ENCODE data around the gene PRR33.

Gene PRR33

DNA sequence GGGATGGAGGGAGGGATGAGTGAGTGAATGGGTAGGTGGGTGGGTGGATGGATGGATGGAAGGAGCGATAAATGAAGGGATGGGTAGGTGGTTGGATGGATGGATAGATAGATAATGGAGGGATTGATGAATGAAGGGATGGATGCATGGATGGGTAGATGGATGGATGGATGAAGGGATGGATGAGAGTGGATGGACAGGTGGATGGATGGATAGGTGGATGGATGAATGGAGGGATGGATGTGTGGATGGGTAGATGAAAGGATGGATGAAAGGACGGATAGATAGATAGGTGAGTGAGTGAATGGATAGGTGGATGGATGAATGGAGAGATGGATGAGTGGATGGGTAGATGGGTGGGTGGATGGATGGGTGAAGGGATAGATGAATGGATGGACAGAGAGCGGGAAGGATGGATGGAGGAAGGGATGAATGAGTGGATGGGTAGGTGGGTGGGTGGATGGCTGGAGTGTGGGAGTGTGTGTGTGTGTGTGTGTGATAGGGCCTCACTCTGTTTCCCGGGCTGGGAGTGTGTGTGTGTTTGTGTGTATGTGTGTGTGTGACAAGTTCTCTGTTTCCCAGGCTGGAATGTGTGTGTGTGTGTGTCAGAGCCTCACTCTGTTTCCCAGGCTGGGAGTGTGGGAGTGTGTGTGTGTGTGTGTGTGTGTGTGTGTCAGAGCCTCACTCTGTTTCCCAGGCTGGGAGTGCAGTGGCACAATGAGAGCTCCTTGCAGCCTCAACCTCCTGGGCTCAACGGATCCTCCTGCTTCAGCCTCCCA lies 2.1 kb upstream of the PRR33 start:
- TF ChIP-seq CTCF (IDR thresholded peaks at IDR 0.05): no peak

- no peak for TF ChIP-seq CTCF (IDR thresholded peaks at IDR 0.05)
Observed at GRCh38 chr11:1892558-1892957, 863 bp upstream of the PRR33 start.

GRCh38 chr11:1892116-1892515 lies 421 bp upstream of the PRR33 start:
- no peak for TF ChIP-seq CTCF (IDR thresholded peaks at IDR 0.05)

GRCh38 chr11:1890856-1891830 lies 552 bp downstream of the PRR33 start:
- TF ChIP-seq CTCF (IDR thresholded peaks at IDR 0.05): no peak

GRCh38 chr11:1889941-1890855 lies 1.5 kb downstream of the PRR33 start:
- no peak for TF ChIP-seq CTCF (IDR thresholded peaks at IDR 0.05)

DNA sequence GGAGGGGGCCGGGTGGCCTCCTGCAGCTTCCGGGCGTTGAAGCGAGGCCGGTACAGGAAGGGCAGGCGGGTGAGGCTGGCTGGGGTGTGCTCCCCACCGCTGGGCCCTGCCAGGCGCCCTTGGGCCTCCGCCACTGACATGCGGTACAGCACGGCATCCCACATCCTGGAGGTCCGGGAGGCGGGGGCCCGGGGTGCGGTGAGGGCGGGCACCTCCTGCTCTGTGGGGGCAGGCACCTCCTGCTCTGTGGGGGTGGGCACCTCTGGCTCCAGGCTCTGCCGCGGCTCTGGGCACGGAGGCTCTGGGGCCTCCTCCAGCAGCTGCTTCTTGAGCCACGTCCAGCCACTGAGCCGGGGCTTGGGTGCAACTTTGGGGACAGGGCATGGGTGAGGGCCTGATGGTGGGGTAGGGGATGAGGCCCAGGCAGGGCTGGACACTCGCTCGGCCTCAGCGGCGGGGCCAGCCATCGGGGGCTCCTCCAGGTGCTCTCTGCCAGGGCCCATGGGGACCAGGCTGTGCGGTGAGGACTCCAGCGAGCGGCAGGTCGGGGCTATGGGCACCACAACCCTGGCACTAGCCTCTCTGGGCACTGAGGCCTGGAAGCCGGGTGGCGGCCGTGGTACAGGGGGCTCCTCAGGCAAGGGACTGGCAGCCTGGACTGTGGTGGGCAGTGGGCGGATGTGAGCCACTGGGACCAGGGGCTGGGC lies 2.3 kb downstream of the PRR33 start:
- TF ChIP-seq CTCF (IDR thresholded peaks at IDR 0.05): no peak

Data from LNCAP (cell line).